ENCODE measurements around the gene PPP1R12A. TPM values are rescaled to one million over a fixed set of nuclear protein-coding genes. Genes with fewer than 3 reads are reported as not detected.
"Not testable (repeated sequence)": the region's sequence is repeated elsewhere in the genome, so short reads cannot be mapped to it uniquely, and the experiment has no call there.

PPP1R12A gene
- total RNA-seq: 100 to 1,000 TPM; 112 to 131 TPM

DNA sequence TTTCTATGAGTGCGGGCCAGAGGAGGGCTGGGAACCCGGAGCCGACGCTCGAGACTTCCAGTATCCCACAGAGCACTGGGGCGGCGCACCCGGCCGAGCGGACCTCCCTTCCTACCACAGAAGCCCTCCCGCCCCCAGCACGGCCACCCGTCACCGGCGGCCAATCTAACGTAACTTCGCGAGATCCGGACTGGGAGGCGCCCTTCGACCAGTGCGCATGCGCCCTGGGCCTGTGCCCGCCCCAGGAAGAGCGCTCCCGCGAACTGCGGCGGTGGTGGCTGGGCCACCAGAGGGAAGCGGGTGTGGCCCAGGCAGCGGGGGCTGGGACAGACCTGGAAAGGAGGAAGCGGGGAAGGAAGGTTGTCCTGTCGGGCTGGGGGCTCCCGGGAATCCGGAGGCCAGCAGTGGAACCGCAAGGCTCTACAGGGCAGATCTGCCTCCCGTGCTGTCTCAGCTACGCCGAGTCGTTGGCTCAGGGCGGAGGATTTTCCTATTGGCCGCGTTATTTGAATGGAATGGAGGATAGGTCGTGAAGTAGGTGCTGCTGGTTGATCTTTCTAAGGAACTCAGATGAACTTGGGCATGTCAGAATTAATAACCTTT, at the start of gene PPP1R12A:
Gene PPP1R12A, minus strand, starts transcription at position 77 of the 603 bp plus-strand sequence. CDS start 166 bp downstream, outside the sequence.
- Mint-ChIP-seq H3K4me1 (ENCODE audit: low read depth in 2 of 2) (peaks cover 30 to 42% of the 10 kb centered on the region in 2 donors), H3K9me3 (no peaks in the 10 kb centered on the region), H3K4me3 (peak within 1 kb of the TSS; percentile 93), H3K36me3 (no peaks in the 10 kb centered on the region), H3K27ac (peak within 1 kb of the TSS; percentile 88 to 91), H3K27me3 (no peaks in the 10 kb centered on the region)
- peak; percentile 99 for DNase-seq (ENCODE audit: low spot score)
- ATAC-seq: peak; percentile 95 to 96

DNA sequence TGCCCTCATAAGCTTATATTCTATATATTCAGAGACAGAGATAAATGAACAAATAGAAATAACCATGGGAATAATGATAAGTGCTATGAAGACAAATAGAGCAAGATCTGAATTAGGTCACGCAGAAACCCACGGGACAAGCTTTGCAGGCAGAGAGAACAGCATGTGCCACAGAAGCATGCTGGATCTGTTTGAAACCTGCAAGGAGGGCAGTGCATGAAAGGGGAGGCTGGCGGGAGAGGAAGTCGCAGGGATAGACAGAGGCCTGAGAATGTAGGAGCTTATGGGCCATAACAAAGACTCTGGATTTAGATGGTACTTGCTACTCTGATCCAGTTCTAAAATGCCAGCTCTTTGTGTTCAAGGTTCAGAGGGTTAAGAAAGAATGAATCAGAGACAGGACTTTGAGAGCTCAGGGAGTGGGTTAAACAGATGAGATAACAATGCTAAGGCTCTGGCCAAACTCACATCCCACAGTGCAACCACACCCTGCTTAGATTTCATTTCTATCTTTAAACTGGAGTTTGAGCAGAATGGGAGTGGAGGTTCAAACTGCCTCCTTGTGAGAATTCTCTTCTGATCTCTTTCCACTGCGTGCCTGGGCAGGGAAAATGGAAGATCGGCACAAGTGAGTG, 49.2 kb upstream of the PPP1R12A start:
- H3K27ac Mint-ChIP-seq: no peak overlapping the region
- no peak overlapping the region for H3K4me3 Mint-ChIP-seq
- no peaks in the 10 kb centered on the region for H3K36me3 Mint-ChIP-seq

DNA sequence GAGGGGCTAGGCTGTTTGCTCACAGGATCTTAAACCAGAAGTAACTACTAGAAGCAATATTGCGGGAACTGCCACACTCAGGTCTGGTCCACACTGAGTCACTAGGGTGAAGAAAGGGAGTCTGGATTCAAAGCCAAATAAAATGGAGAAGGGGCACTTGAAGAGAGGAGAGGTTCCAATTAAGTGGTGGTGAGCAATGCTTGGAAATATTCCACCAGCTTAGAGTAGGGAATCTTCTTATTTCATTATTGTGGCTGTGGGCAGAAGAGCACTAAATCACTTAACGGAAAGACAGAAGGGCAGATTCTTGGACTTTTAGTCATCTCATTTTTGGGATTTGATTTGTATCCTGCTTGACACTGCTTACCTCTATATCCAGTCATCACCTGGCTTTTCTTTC, 48.6 kb upstream of the PPP1R12A start:
- no peak overlapping the region for H3K27ac Mint-ChIP-seq
- no peaks in the 10 kb centered on the region for H3K36me3 Mint-ChIP-seq
- H3K4me3 Mint-ChIP-seq: no peak overlapping the region
- no peak for DNase-seq (ENCODE audit: low spot score)
- H3K4me1 Mint-ChIP-seq (ENCODE audit: low read depth in 2 of 2): no peaks in the 10 kb centered on the region
- no peaks in the 10 kb centered on the region for H3K9me3 Mint-ChIP-seq
- no peak for ATAC-seq
- peaks cover 13 to 36% of the 10 kb centered on the region in 2 donors for H3K27me3 Mint-ChIP-seq

More for the DNA sequence above, 49.2 kb upstream of the PPP1R12A start:
- Mint-ChIP-seq H3K4me1 (ENCODE audit: low read depth in 2 of 2) (no peaks in the 10 kb centered on the region), H3K27me3 (peaks cover 11 to 36% of the 10 kb centered on the region in 2 donors), H3K9me3 (no peaks in the 10 kb centered on the region)
- no peak for ATAC-seq
- DNase-seq (ENCODE audit: low spot score): no peak

DNA sequence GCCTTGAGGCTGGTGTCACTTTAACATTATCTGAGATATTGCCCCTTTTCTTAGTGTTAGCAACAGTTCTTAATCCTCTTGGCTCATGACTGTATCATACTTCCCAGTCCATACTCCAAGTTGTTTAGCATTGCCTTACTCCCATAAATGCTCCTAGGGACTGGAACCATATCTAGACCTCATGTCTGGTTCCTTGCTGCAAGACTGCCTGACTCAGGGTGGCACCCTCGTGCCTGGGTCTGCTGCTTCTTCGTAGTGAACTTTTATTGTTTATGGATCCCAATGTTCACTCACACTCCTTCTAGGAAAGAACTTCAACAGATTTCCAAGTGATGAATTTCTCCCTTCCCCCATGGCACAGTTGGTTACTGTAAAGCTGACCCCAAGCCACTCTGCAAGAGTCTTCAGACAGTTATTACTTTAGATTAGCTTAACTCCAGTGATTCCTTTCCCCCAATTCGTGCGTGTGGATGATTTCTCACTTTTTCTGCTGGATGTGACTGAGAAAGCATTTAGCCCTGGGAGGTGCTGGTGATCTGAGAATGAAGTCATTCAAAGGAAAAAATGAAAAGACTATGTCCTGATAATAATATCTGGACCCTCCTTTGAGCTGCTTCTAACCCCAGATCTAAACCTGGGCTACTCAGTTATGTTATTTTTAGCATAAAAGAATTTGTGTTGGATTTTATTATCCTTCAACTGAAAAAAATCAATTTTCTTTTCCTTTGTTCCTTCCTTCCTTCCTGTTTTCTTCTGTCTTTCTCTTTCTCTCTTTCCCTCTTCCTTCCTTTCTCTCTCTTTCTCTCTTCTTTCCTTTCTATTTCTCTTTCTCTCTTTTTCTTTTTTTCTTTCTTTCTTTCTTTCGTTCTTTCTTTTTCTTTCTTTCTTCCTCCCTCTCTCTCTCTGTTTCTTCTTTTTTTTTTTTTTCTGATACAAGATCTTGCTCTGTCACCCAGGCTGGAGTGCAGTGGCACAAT, 47.5 kb upstream of the PPP1R12A start:
- Mint-ChIP-seq H3K27me3 (peaks cover 13 to 35% of the 10 kb centered on the region in 2 donors), H3K4me3 (no peak overlapping the region), H3K27ac (no peak overlapping the region), H3K9me3 (no peaks in the 10 kb centered on the region), H3K4me1 (ENCODE audit: low read depth in 2 of 2) (no peaks in the 10 kb centered on the region), H3K36me3 (no peaks in the 10 kb centered on the region)
- DNase-seq (ENCODE audit: low spot score) (no peak), ATAC-seq (no peak)

DNA sequence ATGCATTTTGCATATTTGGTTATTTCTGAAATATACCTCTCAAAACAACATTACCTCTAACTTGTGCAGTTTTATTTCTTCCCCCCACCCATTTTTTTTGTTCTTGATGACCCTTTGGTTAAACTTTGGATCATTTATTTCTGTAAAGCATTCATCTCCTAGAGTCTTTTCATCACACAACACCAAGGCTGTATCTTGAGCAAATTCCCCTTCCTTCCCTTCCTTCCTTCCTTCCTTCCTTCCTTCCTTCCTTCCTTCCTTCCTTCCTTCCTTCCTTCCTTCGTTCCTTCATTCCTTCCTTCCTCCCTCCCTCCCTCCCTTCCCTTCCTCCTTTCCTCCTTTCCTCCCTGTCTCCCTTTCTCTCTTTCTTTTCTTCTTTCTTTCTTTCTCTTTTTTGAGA, 43.8 kb upstream of the PPP1R12A start:
- DNase-seq (ENCODE audit: low spot score) (no peak), ATAC-seq (no peak)
- no peaks in the 10 kb centered on the region for H3K9me3 Mint-ChIP-seq
- peaks cover 2 to 25% of the 10 kb centered on the region in 2 donors for H3K27me3 Mint-ChIP-seq
- H3K27ac Mint-ChIP-seq: peak overlapping the region in 1 of 2 donors; percentile 59
- H3K4me1 Mint-ChIP-seq (ENCODE audit: low read depth in 2 of 2): no peaks in the 10 kb centered on the region
- H3K4me3 Mint-ChIP-seq: no peak overlapping the region
- no peaks in the 10 kb centered on the region for H3K36me3 Mint-ChIP-seq

DNA sequence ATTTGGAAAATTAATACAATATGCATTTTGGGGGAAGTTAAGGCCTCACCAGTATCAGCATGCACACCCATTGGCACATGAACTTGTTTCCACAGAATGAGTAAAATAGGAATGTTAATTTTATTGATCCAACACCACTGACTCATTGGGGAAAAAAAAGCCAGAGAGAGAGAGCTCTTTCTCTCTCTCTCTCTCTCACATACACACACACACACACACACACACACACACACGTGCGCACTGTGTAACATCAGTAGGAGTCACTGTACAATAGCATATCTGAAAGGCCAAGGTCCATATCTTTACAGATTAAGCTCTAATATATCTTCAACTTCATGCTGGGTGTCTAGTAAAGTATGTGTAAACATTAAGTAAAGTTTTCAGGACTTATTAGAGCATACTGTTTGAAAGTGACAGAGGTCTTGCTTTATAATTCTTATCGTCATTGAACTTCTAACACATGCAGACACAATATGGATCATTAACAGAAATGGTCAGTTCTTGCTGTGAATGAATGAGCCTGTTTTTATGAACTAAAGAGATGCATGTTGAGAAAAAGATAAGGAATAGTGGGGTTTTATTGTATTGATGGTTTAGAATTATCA, 43.1 kb upstream of the PPP1R12A start:
- ATAC-seq; H3K36me3 Mint-ChIP-seq; H3K4me1 Mint-ChIP-seq (ENCODE audit: low read depth in 2 of 2): not testable (repeated sequence)

DNA sequence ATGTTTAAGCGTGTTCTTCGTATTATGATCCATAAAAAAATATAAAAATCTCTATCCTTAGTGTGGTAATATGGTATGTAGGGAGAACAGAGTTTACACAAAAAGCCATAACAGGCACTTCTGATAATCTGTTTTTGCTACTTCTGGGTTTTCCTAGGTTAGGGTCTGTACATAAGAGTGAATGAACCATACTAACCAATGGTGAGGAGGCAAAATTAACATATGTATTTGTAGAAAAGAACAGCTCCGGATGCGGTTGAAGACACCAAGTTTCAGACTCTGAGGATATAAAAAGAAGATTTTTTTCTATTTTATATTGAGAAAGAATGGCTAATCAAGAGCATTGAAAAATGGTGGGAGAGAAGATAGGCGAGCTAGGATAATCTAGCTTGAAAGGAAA, 40.2 kb upstream of the PPP1R12A start:
- Mint-ChIP-seq H3K27ac (no peak overlapping the region), H3K9me3 (no peaks in the 10 kb centered on the region), H3K4me3 (no peak overlapping the region), H3K36me3 (no peaks in the 10 kb centered on the region), H3K27me3 (peaks cover 2 to 7% of the 10 kb centered on the region in 2 donors), H3K4me1 (ENCODE audit: low read depth in 2 of 2) (no peaks in the 10 kb centered on the region)
- no peak for ATAC-seq
- DNase-seq (ENCODE audit: low spot score): no peak

More for the DNA sequence above, 43.1 kb upstream of the PPP1R12A start:
- H3K9me3 Mint-ChIP-seq; DNase-seq (ENCODE audit: low spot score); H3K27ac Mint-ChIP-seq; H3K4me3 Mint-ChIP-seq: not testable (repeated sequence)
- peaks cover 2 to 18% of the 10 kb centered on the region in 2 donors for H3K27me3 Mint-ChIP-seq

DNA sequence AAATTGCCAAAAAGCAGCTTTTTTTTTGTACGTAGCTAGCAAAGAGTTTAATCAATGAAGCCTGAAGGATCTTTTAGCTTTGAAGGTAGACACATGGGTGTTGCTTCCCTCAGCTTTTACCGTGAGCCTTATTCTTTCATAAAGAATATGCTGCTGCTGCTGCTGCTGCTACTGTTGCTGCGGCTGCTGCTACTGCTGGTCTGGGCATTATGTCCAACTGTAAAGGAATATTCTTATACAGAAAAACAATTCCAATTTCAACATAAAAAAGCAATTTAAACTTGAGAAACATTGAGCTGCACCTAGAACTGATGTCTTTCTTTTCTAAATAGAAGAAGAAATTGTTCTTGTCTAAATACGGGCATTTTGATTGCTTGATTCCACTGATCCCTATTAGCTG, 38.9 kb upstream of the PPP1R12A start:
- DNase-seq (ENCODE audit: low spot score): no peak
- Mint-ChIP-seq H3K4me1 (ENCODE audit: low read depth in 2 of 2) (no peaks in the 10 kb centered on the region), H3K27me3 (peaks cover 0 to 7% of the 10 kb centered on the region in 2 donors), H3K27ac (no peak overlapping the region), H3K4me3 (no peak overlapping the region), H3K9me3 (no peaks in the 10 kb centered on the region), H3K36me3 (no peaks in the 10 kb centered on the region)
- ATAC-seq: no peak

DNA sequence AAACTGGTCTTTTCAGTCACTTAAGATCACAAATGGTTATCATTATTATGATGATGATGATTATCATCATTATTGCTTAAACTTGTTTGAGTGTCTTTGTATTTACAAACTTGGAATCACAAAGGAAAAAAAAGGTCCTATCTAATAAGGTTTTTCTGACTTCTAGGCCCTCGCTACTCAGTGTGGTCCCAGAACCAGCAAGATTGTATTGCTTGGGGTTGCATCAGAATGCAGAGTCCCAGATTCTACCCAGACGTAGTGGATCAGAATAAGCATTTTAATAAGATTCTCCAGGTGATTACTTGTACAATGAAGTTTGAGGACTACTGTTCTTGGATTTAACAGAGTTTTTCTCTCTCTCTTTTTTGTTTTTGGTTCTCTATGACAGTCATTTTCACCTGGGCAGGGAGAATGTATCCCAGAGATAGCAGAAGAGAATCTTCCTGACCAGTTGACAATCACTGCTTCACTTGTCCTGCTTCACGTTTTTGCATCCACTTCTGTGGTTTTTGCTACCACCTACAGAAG, 29.3 kb upstream of the PPP1R12A start:
- DNase-seq (ENCODE audit: low spot score) (no peak), ATAC-seq (no peak)
- no peaks in the 10 kb centered on the region for H3K9me3 Mint-ChIP-seq
- H3K27ac Mint-ChIP-seq: no peak overlapping the region
- H3K4me3 Mint-ChIP-seq: no peak overlapping the region
- peaks cover 9 to 27% of the 10 kb centered on the region in 2 donors for H3K27me3 Mint-ChIP-seq
- no peaks in the 10 kb centered on the region for H3K36me3 Mint-ChIP-seq
- no peaks in the 10 kb centered on the region for H3K4me1 Mint-ChIP-seq (ENCODE audit: low read depth in 2 of 2)

DNA sequence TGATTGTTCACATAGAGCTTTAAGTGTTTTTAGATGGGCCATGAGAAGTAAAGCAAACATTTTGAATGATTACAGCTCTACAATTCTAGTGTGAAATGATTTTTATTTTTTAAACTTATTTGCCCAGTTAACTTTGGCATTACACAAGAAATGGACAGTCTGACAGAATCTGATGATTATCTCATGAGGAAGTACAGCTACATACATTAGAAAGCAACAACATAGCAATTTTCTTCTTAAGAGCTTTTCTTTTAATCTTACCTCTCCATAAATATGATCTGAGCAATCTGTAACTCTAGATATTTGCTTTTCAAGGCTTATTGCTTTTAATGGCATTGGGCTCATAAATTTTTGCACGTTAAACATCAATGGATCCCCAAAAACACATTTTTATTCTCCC, 26.5 kb upstream of the PPP1R12A start:
- H3K27me3 Mint-ChIP-seq: peaks cover 7 to 30% of the 10 kb centered on the region in 2 donors
- no peak overlapping the region for H3K27ac Mint-ChIP-seq
- DNase-seq (ENCODE audit: low spot score): no peak
- no peaks in the 10 kb centered on the region for H3K9me3 Mint-ChIP-seq
- ATAC-seq: no peak
- no peaks in the 10 kb centered on the region for H3K36me3 Mint-ChIP-seq
- H3K4me3 Mint-ChIP-seq: no peak overlapping the region
- H3K4me1 Mint-ChIP-seq (ENCODE audit: low read depth in 2 of 2): no peaks in the 10 kb centered on the region

DNA sequence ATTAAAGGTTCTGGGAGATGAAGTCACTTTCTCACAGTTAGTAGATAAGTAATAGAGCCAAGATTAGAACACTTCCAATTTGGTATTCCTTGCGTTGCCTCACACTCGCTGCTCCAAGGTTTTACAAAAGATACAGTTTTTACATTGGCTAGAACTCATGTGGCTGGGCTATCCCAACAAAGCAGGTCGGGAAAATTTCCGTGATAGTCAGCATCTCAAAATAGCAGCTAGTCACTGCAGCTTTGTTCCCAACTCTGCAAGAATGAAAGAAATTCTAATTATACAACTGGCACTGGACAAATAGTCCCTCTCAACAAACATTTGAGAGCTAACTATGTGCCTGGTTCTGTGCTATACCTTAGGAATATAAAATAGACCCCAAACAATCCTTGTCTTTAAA, 24.6 kb upstream of the PPP1R12A start:
- H3K27ac Mint-ChIP-seq: no peak overlapping the region
- H3K36me3 Mint-ChIP-seq: peaks cover 10% of the 10 kb centered on the region
- no peaks in the 10 kb centered on the region for H3K4me1 Mint-ChIP-seq (ENCODE audit: low read depth in 2 of 2)
- H3K9me3 Mint-ChIP-seq: peaks cover 4% of the 10 kb centered on the region
- DNase-seq (ENCODE audit: low spot score) (no peak), ATAC-seq (no peak)
- no peak overlapping the region for H3K4me3 Mint-ChIP-seq
- peaks cover 9 to 28% of the 10 kb centered on the region in 2 donors for H3K27me3 Mint-ChIP-seq

DNA sequence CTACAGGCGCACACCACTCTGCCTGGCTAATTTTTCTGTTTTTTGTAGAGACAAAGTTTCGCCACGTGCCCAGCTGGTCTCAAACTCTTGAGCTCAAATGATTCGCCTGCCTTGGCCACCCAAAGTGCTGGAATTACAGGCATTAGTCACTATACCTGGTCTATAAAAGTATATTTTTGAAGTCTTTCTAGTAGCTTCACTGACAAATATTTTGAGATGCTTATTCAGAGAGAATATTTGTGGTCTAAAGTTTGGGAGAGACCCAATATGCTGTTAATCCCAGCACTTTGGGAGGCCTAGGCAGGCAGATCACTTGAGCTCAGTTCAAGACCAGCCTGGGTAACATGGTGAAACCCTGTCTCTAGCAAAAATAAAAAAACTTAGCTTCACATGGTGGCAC, 22.0 kb upstream of the PPP1R12A start:
- DNase-seq (ENCODE audit: low spot score) (no peak), ATAC-seq (no peak)
- Mint-ChIP-seq H3K27me3 (peaks cover 8 to 32% of the 10 kb centered on the region in 2 donors), H3K4me3 (no peak overlapping the region), H3K4me1 (ENCODE audit: low read depth in 2 of 2) (no peaks in the 10 kb centered on the region), H3K36me3 (peaks cover 10% of the 10 kb centered on the region), H3K9me3 (peaks cover 4% of the 10 kb centered on the region), H3K27ac (no peak overlapping the region)

DNA sequence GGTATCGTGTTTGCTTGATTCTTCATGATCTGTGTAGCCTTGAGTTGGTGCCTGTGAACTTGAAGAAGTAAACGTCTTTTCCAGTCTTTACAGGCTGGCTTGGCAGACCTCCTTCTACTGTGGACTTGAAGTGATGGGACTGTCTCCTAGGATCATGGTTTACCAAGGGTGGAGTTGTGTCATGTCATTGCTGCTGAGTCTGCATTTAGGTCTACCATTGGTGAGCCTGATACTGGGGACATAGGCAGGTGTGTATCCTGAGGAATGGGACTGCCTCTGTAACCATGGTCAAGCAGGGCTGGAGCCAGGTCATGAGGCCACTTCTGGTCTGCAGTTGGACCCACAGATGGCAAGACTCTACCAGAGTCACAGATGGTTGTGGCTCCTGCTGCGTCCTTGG, 20.7 kb upstream of the PPP1R12A start:
- H3K4me1 Mint-ChIP-seq (ENCODE audit: low read depth in 2 of 2): no peaks in the 10 kb centered on the region
- ATAC-seq (no peak), DNase-seq (ENCODE audit: low spot score) (no peak)
- H3K9me3 Mint-ChIP-seq: peaks cover 4% of the 10 kb centered on the region
- no peak overlapping the region for H3K27ac Mint-ChIP-seq
- peaks cover 10% of the 10 kb centered on the region for H3K36me3 Mint-ChIP-seq
- no peak overlapping the region for H3K4me3 Mint-ChIP-seq
- H3K27me3 Mint-ChIP-seq: peaks cover 10 to 32% of the 10 kb centered on the region in 2 donors

All from natural killer cell treated with Interleukin-12 subunit alpha and Interleukin-12 subunit beta and Interleukin-15 and Interleukin-18, amount 100 ng/mL, for 72 hours (primary cell).